Measurements from ENCODE around the gene TAF1.
"Not testable (repeated sequence)": the region's sequence is repeated elsewhere in the genome, so short reads cannot be mapped to it uniquely, and the experiment has no call there.

TAF1 gene

GRCh38 chrX:71509289-71509688, 143.1 kb downstream of the TAF1 start:
- DNase-seq = no peak

- no peak for DNase-seq
Observed at GRCh38 chrX:71510161-71510560, 144.0 kb downstream of the TAF1 start.

GRCh38 chrX:71513731-71514130, 147.6 kb downstream of the TAF1 start:
- not testable (repeated sequence) for DNase-seq

GRCh38 chrX:71514367-71515037, 148.3 kb downstream of the TAF1 start:
- DNase-seq = no peak

- DNase-seq = no peak
Observed at GRCh38 chrX:71515038-71515396, 148.9 kb downstream of the TAF1 start.
